Peyer's patch (tissue), 4 donors: ENCODE measurements around the gene TSEN54.

Source experiments
- POLR2A ChIP-seq, 2 donors: fragments of 450-650 bp; IDR thresholded peaks; one replicate each; pipeline ENCODE4 v1.5.1; 2017; ENCODE audit warnings: antibody characterized with exemption in 2 of 2, mild to moderate bottlenecking in 2 of 2, moderate library complexity in 2 of 2
- TF ChIP-seq, protein P1 (sequence below), 6 experiments: fragments of 450-650 bp in 4 of 6; fragments of 200-600 bp in 2 of 6; sonication (generic) in 1 of 6; IDR thresholded peaks; one replicate each; pipeline ENCODE4 v1.5.1; 2017 to 2019; ENCODE audit warnings: antibody characterized with exemption in 6 of 6, mild to moderate bottlenecking in 3 of 6, moderate library complexity in 1 of 6

GRCh38 chr17:75499313-75500022 lies 16.9 kb upstream of the TSEN54 start:
- TF ChIP-seq, protein P1, sequence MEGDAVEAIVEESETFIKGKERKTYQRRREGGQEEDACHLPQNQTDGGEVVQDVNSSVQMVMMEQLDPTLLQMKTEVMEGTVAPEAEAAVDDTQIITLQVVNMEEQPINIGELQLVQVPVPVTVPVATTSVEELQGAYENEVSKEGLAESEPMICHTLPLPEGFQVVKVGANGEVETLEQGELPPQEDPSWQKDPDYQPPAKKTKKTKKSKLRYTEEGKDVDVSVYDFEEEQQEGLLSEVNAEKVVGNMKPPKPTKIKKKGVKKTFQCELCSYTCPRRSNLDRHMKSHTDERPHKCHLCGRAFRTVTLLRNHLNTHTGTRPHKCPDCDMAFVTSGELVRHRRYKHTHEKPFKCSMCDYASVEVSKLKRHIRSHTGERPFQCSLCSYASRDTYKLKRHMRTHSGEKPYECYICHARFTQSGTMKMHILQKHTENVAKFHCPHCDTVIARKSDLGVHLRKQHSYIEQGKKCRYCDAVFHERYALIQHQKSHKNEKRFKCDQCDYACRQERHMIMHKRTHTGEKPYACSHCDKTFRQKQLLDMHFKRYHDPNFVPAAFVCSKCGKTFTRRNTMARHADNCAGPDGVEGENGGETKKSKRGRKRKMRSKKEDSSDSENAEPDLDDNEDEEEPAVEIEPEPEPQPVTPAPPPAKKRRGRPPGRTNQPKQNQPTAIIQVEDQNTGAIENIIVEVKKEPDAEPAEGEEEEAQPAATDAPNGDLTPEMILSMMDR (IDR thresholded peaks at IDR 0.05): no peak
- TF ChIP-seq POLR2A (IDR thresholded peaks at IDR 0.05): no peak
